Ecto neural progenitor cell (in vitro differentiated cells): Measurements from ENCODE around the gene TNIK.

Experiments
- DNase-seq: peaks from one replicate; pipeline ENCODE4 v3.0.0-alpha.2; 2018; ENCODE audit warnings: low spot score

The TNIK gene

DNA sequence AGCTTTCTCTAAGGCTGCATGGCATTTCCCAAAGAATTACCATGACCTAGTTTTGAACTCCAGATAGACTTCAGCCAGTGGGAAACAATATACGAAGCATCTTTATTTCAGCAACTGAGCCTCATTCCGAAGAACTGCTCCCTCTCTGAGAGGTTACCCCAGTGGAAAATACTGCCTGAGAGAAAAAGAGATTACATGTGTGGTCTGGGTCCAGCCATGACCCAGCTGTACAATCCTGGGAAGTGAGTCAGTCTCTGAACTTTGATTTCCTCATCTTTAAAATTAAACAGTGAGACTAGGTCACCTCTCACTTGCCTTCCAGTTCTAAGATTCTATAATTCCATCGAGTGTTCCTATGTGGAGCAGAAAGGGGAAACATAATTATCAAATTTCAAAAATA, 42.4 kb downstream of the TNIK start:
- no peak for DNase-seq

- no peak for DNase-seq
Observed at GRCh38 chr3:171417137-171417536, 43.1 kb downstream of the TNIK start.

GRCh38 chr3:171416666-171417065, 43.5 kb downstream of the TNIK start:
- no peak for DNase-seq

GRCh38 chr3:171416061-171416460, 44.1 kb downstream of the TNIK start:
- no peak for DNase-seq

- DNase-seq: no peak
Observed at GRCh38 chr3:171415070-171415469, 45.1 kb downstream of the TNIK start.

DNA sequence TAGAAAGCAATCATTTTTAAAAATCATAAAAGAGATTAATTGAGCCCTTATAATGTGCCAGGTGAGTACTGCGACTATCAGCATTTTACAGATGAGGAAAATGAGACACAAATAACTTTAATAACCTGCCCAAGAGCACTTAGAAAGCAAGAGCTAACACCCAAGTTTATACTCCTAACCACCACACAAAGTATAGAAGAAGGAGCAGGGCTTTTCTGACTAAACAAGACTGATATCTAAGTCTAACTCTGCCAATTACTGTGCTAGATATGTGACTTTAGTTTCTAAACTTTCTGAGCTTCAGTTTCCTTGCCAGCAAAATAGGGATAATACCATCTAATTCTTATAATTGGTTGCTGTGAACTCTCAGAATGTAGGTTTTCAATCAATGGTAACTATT, 47.7 kb downstream of the TNIK start:
- DNase-seq: no peak

- no peak for DNase-seq
Observed at GRCh38 chr3:171412054-171412453, 48.2 kb downstream of the TNIK start.

DNA sequence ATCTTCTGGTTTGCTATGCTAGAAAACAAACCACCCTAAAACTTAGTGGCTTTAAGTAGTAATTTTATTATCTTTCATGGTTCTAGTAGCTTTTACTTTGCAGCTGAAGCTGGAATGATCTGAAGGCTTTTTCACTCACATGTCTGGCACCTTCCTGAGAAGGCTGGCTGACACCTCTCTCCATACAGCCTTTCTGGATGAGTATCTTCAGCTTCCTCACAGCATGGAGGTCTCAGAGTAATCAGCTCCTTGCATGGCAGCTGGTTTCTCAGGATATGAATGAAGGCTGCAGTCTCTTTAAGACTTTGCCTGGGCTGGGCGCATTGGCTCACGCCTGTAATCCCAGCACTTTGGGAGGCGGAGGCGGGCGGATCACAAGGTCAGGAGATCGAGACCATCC, 50.0 kb downstream of the TNIK start:
- DNase-seq: no peak

- DNase-seq: no peak
Observed at GRCh38 chr3:171407759-171408158, 52.4 kb downstream of the TNIK start.

- no peak for DNase-seq
Observed at GRCh38 chr3:171404376-171404967, 55.7 kb downstream of the TNIK start.

DNA sequence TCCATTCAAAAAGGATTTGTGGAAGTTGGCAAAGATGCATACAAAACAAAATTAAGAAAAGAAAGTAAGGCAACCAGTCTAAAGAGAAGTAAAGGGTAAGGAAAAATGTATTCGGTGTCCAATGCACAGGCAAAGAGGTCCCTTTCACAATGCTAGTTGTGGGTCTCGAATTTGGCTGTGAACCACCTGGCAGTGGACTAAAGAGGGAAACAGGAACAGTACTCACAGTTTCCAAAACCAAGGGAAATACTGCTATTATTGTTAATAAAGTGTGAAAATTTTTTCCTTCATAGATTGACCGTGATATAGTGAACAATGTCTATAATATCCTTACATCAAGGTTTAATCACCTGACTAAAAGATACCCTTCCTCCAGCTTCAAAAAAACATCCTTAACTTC, 57.9 kb downstream of the TNIK start:
- no peak for DNase-seq

DNA sequence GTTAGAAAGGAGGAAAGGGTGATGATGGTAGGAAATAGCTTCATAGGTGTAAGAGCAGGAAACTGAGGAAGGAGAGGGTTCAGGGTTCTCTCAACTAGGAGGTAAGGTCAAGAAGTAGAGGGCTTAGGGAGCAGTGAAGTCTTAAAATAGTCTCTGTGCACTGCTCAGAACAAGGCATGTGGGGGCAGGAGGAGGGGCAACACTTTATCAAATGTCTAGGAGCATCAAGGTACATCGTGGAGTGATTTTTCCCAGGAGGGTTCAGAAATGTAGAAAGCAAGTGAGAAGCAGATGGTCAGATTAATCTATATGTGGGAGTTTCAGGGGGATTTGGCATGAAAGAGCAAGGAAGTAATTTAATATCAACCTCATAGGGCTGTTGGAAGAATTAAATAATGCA, 58.8 kb downstream of the TNIK start:
- no peak for DNase-seq

DNA sequence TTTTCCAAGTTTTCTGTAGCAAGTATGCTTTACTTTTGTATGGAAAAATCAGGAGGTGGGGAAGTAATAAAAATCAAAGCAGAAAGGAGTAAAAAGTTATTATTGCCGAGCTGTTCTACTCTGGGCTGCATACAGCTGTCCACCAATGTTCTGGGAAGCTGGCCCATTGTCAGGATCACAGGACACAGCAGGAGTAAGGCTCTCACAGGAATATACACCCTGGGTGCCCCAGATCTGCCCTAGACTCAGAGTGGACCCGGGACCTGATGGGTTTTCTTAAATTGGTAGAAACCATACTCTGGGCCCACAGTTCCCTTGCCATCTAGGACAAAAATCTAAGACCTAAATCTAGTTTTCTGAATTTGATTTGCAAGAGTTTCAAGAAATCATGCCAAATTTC, 60.4 kb downstream of the TNIK start:
- DNase-seq: no peak

GRCh38 chr3:171398343-171398742, 61.9 kb downstream of the TNIK start:
- DNase-seq: no peak

GRCh38 chr3:171397089-171397488, 63.1 kb downstream of the TNIK start:
- DNase-seq: no peak

- no peak for DNase-seq
Observed at GRCh38 chr3:171396048-171396447, 64.2 kb downstream of the TNIK start.

- DNase-seq: no peak
Observed at GRCh38 chr3:171393032-171393744, 67.0 kb downstream of the TNIK start.

DNA sequence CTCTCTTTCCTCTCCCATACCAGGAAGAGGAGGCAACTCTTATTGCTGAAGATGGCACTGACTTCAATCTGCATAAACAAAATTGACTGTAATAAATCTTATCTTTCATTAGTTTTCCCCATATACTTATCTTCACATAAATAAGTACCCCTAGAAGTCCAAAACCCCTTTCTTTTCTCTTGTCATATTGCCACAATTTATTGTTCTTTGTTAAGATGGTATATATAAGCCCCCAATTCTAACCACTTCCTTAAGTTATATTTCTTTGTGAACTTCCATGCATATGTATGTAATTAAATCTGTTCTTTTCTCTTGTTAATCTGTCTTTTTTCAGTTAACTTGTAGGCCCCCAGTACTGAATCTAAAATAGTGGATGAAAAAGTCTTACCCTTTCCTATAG, 68.8 kb downstream of the TNIK start:
- DNase-seq: no peak

DNA sequence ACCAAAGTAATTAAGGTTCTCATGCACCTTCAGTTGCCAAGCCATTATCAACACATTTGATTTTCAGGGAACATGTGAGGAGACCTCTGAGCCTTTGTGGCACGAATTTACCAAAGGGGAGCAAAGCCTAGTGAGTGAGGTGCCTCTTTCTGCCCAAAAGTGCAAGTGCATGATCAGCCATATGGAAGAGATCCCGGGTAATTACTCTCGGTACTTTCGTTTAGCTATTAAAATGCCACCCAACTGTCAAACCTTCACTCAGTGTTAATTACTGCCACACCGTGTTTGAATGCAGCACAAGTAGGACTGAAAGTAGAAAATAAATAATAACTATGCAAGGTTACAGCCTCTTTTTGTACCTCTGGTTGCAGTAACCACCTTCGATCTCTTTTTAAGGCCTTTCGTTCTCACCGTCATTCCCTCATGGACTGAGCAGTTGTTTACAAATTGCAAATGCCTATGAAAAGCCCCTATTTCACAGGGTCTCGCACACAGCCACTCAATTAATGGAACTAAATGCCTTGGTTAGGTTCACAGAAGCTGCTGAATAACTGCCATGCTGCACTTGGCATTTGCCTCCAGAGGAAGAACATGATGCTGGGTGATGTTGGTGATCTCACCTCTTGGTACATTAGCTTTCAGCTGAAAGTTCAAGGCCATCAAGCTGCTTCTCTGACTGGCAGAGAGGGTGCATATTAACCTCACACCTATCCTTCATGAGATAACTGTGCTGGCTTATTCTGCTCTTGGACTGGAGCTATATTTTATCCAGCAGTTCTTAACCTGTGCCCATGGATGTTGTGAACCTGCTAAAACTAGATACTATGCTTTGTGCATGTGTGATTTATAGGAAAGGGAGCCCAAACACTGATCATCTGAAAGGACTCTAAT, 69.9 kb downstream of the TNIK start:
- DNase-seq: no peak

DNA sequence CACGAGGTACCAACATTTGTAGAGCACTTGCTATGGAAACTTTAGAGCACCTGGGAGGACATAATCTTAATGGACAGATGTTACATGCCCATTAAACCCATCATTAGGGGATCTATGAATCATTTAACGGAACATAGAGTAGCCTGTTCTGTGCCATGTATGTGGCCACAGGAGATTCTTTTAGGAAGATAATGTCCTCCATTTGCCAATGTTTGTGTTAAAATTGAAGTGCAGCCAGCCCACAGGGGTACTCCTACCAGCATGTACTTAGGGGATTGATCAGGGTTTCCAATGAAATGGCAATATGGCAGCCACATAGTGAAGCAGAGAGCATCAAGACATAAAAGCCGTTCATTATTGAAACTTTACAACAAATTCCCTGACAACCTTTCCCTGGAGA, 70.7 kb downstream of the TNIK start:
- no peak for DNase-seq

DNA sequence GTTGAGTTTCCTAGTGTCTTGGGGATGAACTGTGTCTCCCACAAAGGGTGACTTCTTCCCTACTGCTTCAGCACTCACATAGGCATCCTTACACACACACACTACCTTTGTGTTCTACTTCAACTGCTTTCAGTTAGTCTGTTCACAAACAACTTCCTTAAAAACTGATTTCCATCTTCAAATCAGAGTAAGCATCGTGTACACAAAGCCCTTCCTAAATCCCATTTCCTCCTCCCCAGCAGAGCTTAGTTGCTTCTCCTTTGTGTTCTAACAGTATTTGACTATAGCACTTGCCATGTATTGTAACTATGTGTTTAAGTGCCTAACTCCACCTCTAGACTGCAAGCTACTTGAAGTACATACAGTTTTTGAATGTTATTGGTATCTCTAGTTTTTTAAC, 71.7 kb downstream of the TNIK start:
- no peak for DNase-seq

DNA sequence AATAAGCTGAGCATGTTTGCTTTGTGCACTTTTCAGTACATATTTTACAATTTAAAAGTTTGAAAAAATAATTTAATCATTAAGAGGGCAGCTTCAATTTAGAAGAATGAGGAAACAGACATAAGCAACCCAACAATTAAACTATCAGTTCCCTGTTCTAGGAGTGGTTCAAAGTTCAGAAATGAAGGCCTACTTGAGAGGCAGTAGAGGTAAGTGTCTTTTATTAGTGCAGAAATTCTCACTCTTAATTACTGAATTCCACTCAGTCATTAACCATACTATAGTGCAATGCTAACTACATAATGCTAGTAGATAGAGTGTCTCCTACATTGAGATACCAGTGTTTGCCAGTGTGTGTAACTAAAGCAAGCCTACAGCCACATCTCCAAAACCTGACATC, 73.1 kb downstream of the TNIK start:
- DNase-seq: no peak

DNA sequence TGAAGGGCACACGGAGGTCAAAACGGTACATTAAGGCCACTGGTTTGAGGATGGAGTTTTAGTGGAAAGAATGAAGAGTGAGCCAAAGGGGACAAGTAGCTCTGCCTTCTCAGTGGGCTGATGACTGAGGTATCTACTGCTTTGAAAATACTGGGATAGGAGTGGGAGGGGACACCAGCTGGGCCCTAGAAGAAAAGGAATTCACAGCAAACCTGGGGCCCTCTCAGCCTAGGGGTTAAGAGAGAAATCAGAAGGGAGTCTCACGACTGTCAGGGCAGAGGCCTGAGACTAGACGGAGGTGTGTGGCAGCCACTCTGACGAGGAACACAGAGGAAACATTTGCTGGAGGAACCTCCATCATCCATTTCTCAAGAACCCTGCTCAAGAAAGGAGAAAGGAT, 75.1 kb downstream of the TNIK start:
- DNase-seq: no peak
